OCI-LY7 (cell line): ENCODE data around the gene ALDH1B1. TPM values are rescaled to one million over a fixed set of nuclear protein-coding genes. Genes with fewer than 3 reads are reported as not detected.

Source experiments
- BruUV-seq: library from RNA; stranded (reverse); fragments of 400-500 nt; replicated peaks from 2 replicates; lab custom pipeline; 2021; lab: Mats Ljungman, UMichigan
- CTCF ChIA-PET: fragments of 300-600 bp; sonication (Branson Sonifier 250); formaldehyde crosslinking; loops from one replicate; lab custom pipeline; 2022; ENCODE audit warnings: antibody characterized with exemption; ENCODE audit not compliant: unreplicated experiment; lab: Charles Lee
- POLR2A ChIA-PET: fragments of 300-600 bp; sonication (Branson Sonifier 250); formaldehyde crosslinking; loops from one replicate; lab custom pipeline; 2022; ENCODE audit warnings: antibody characterized with exemption; lab: Charles Lee
- DNase-seq: peaks from one replicate; pipeline ENCODE4 v3.0.0-alpha.2; 2015; ENCODE audit warnings: low spot score
- H2AFZ ChIP-seq: fragments of 200-600 bp; sonication (generic), shearing (Covaris generic); 2 replicates; pipeline ENCODE4 v1.6.1; 2014; ENCODE audit warnings: mild to moderate bottlenecking, antibody characterized with exemption, low read length, moderate library complexity
- H3K27ac ChIP-seq: fragments of 200-600 bp; sonication (generic); 2 replicates; pipeline ENCODE4 v1.5.1; 2014; ENCODE audit warnings: mixed run types, low read depth, mild to moderate bottlenecking, moderate library complexity, low read length, inconsistent platforms; ENCODE audit not compliant: poor library complexity, severe bottlenecking
- H3K36me3 ChIP-seq: fragments of 200-600 bp; sonication (generic); 2 replicates; pipeline ENCODE4 v1.6.1; 2014; ENCODE audit warnings: mild to moderate bottlenecking, antibody characterized with exemption, low read length, moderate library complexity, mixed read lengths; ENCODE audit not compliant: insufficient read depth
- H3K4me1 ChIP-seq: fragments of 200-600 bp; sonication (generic); 2 replicates; pipeline ENCODE4 v1.5.1; 2014; ENCODE audit warnings: mild to moderate bottlenecking, low read length; ENCODE audit not compliant: insufficient read depth, poor library complexity, severe bottlenecking
- H3K4me2 ChIP-seq: fragments of 200-600 bp; sonication (generic); 2 replicates; pipeline ENCODE4 v1.6.1; 2014; ENCODE audit warnings: mild to moderate bottlenecking, low read length
- H3K4me3 ChIP-seq: fragments of 200-600 bp; sonication (generic); 2 replicates; pipeline ENCODE4 v1.5.1; 2014; ENCODE audit warnings: mild to moderate bottlenecking, low read depth, low read length; ENCODE audit not compliant: poor library complexity, severe bottlenecking
- H3K79me2 ChIP-seq: fragments of 200-600 bp; sonication (generic); 2 replicates; pipeline ENCODE4 v1.6.1; 2016; ENCODE audit warnings: low read depth, mild to moderate bottlenecking, low read length, moderate library complexity, mixed read lengths; ENCODE audit not compliant: insufficient read depth
- H3K9me2 ChIP-seq: fragments of 200-600 bp; sonication (generic); 2 replicates; pipeline ENCODE4 v1.6.1; 2016; ENCODE audit warnings: mild to moderate bottlenecking, low read length, mixed read lengths; ENCODE audit not compliant: insufficient read depth
- H3K9me3 ChIP-seq: fragments of 200-600 bp; sonication (generic); 2 replicates; pipeline ENCODE4 v1.6.1; 2014; ENCODE audit warnings: mild to moderate bottlenecking, mixed run types, low read length, mixed read lengths
- H4K20me1 ChIP-seq: fragments of 200-600 bp; sonication (generic); 2 replicates; pipeline ENCODE4 v1.6.1; 2014; ENCODE audit warnings: mild to moderate bottlenecking, antibody characterized with exemption, low read length, moderate library complexity, mixed read lengths; ENCODE audit not compliant: insufficient read depth
- CTCF ChIP-seq: fragments of 200-600 bp; sonication (generic); conservative IDR thresholded peaks from 2 replicates; pipeline ENCODE4 v1.5.1; 2014; ENCODE audit warnings: mild to moderate bottlenecking, antibody characterized with exemption, low read length, moderate library complexity, mixed read lengths
- EZH2phosphoT487 ChIP-seq: fragments of 200-600 bp; sonication (generic); IDR thresholded peaks from 2 replicates; pipeline ENCODE4 v1.6.1; 2018; ENCODE audit warnings: low read depth, borderline replicate concordance, mild to moderate bottlenecking, mixed run types, antibody characterized with exemption, low read length, moderate library complexity, mixed read lengths
- intact Hi-C: fragments of 100-400 bp; cut with micrococcal nuclease; formaldehyde crosslinking; loops from one replicate; pipeline ENCODE4 v1.10.0; 2022; ENCODE audit not compliant: unreplicated experiment
- total RNA-seq, 2 experiments: library from RNA; depleted of rRNA in 1 of 2; stranded (reverse); fragments of >200 nt in 1 of 2; shearing (Covaris generic) in 1 of 2; gene quantifications; 2 replicates each; pipeline ENCODE4 v1.2.3, GENCODE V29; 2014 to 2022

Gene ALDH1B1
- total RNA-seq, 2 experiments from 2014 or later = 0.32 to 8.6 TPM

- no peaks in the 10 kb centered on the region for H3K9me3 ChIP-seq
- no peak overlapping the region for H3K27ac ChIP-seq
- no peak overlapping the region for H2AFZ ChIP-seq
- H3K9me2 ChIP-seq = no peaks in the 10 kb centered on the region
- intact Hi-C loops = no loop called here
- H3K79me2 ChIP-seq = no peaks in the 10 kb centered on the region
- H3K4me1 ChIP-seq = no peaks in the 10 kb centered on the region
- H3K4me3 ChIP-seq = no peak overlapping the region
- H4K20me1 ChIP-seq = no peaks in the 10 kb centered on the region
- no TSS peak for BruUV-seq
- ChIA-PET CTCF (no interaction called here), POLR2A (no interaction called here)
- TF ChIP-seq CTCF = no peak
- no peak for TF ChIP-seq EZH2phosphoT487
- no peak for DNase-seq
- no peaks in the 10 kb centered on the region for H3K36me3 ChIP-seq
- H3K4me2 ChIP-seq = no peak overlapping the region
Observed at GRCh38 chr9:38346811-38347210, 45.7 kb upstream of the ALDH1B1 start.

- no peaks in the 10 kb centered on the region for H4K20me1 ChIP-seq
- no peak for TF ChIP-seq CTCF
- TF ChIP-seq EZH2phosphoT487 = no peak
- no peak overlapping the region for H3K27ac ChIP-seq
- no peak for DNase-seq
- no peak overlapping the region for H2AFZ ChIP-seq
- POLR2A ChIA-PET = no interaction called here
- H3K9me2 ChIP-seq = no peaks in the 10 kb centered on the region
- CTCF ChIA-PET = no interaction called here
- no TSS peak for BruUV-seq
- no peak overlapping the region for H3K4me2 ChIP-seq
- intact Hi-C loops = no loop called here
- no peak overlapping the region for H3K4me3 ChIP-seq
- H3K36me3 ChIP-seq = no peaks in the 10 kb centered on the region
- no peaks in the 10 kb centered on the region for H3K9me3 ChIP-seq
- no peaks in the 10 kb centered on the region for H3K4me1 ChIP-seq
- no peaks in the 10 kb centered on the region for H3K79me2 ChIP-seq
Observed at GRCh38 chr9:38347271-38347671, 45.2 kb upstream of the ALDH1B1 start.

GRCh38 chr9:38347946-38348345 is 44.6 kb upstream of the ALDH1B1 start:
- no peak overlapping the region for H2AFZ ChIP-seq
- CTCF ChIA-PET = no interaction called here
- intact Hi-C loops = no loop called here
- H3K36me3 ChIP-seq = no peaks in the 10 kb centered on the region
- no peak overlapping the region for H3K4me3 ChIP-seq
- TF ChIP-seq CTCF = no peak
- TF ChIP-seq EZH2phosphoT487 = no peak
- BruUV-seq = no TSS peak
- no peaks in the 10 kb centered on the region for H3K9me2 ChIP-seq
- no peak overlapping the region for H3K4me2 ChIP-seq
- no peaks in the 10 kb centered on the region for H3K4me1 ChIP-seq
- DNase-seq = no peak
- POLR2A ChIA-PET = no interaction called here
- no peak overlapping the region for H3K27ac ChIP-seq
- H4K20me1 ChIP-seq = no peaks in the 10 kb centered on the region
- no peaks in the 10 kb centered on the region for H3K79me2 ChIP-seq
- H3K9me3 ChIP-seq = no peaks in the 10 kb centered on the region
